ENCODE data around the gene ENG.

- TF ChIP-seq SUZ12 (IDR thresholded peaks at IDR 0.05; ENCODE audit: extremely low read depth, insufficient read depth, insufficient read length) (no peak), YY1 (IDR thresholded peaks at IDR 0.05; ENCODE audit: insufficient read depth, insufficient read length) (no peak)
Observed at GRCh38 chr9:127876764-127877562, 22.5 kb upstream of the ENG start.
